NCI-H1092 (cell line): Measurements from ENCODE around the gene TLN1.

Experiments used
- DNase-seq: peaks from one replicate; lab custom pipeline; 2025; lab: John Stamatoyannopoulos, UW

The TLN1 gene

DNA sequence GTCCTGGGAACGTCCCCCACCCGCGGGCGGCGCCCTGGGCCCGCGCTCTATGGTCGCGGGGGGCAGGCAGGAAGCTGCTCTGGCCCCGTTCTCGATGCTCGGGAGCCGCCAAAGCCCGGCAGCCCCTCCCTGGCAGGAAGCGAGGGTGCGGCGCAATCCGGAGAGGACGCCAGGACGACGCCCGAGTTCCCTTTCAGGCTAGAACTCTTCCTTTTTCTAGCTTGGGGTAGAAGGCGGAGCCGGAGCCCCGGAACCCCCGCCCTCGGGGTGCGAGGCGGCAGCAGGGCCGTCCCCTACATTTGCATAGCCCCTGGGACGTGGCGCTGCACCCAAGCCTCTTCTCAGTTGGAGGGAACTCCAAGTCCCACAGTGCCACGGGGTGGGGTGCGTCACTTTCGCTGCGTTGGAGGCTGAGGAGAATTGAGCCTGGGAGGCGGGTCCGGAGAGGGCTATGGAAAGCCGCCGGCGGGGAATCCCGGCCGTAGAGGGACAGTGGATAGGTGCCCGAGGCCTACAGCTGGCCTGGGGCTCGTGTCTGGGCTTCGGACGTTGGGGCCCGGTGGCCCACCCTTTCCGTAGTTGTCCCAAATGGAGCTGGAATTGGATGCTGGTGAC is at the start of gene TLN1, which contains the start of gene CREB3:
Gene TLN1, minus strand, starts transcription at position 11 of the 615 bp plus-strand sequence. CDS start 6,501 bp downstream, outside the sequence.
Gene CREB3, plus strand, starts transcription at position 482 of the 615 bp plus-strand sequence. Its CDS starts 107 bp downstream, at position 589.
- DNase-seq: peak; percentile 99

- DNase-seq: no peak
These were observed 49.1 kb upstream of the TLN1 start for GRCh38 chr9:35781066-35781465.

DNA sequence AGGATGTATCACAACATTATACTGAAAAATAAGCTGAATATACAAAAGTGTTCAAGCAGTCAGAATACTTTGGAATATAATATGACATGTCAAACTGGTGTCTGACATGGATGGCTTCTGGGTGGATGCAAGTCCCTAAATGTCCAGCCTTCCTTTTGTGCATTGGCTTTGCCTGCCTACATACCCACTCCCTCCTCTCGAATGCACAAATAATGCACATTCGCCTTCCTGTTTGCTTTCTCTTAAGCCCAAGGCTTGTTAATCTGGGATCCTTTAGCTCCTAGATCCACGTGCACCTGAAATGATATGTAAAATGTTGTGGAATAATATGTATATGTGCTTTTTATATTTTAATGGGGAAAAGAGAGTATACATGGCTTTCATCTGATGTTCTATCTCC is 46.5 kb upstream of the TLN1 start:
- no peak for DNase-seq

DNA sequence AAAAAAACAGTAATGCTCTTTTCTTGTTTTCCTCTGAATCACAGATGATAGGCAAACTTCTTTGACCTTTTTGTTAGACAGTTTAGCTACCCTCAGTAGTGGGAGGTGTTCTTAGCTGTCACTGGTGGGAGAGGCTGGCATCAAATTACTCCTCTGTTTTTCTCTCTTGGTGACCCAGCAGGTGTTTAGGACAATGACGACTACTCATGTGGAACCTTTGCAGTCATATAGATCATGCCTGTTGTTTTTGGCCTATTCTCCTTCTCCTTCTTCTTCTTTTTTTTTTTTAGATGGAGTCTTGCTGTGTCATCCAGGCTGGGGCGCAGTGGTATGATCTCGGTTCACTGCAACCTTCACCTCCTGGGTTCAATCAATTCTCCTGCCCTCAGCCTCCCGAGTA is 44.0 kb upstream of the TLN1 start:
- peak; percentile 93 for DNase-seq

- peak; percentile 41 for DNase-seq
These were observed 43.1 kb upstream of the TLN1 start for GRCh38 chr9:35774907-35775635.

GRCh38 chr9:35771943-35772342 is 39.9 kb upstream of the TLN1 start:
- DNase-seq: no peak

GRCh38 chr9:35771534-35771933 is 39.5 kb upstream of the TLN1 start:
- peak; percentile 83 for DNase-seq

DNA sequence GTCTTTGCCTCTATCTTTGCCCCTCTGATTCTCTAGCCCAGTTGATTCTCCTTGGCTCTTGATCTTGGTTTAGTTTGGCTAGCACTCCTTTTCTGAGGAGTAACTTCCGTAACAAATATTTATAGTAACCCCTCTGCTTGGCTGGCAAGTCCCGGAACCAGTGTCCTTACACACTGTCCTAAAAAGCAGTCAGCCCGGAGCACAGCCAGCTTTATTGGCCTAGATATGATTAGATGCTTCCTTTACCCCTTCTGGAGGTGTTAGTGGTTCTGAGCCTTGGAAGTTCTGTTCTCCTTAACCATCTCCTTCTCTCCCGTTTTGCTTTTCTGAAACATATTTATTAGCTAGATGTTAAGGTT is 39.1 kb upstream of the TLN1 start:
- no peak for DNase-seq

DNA sequence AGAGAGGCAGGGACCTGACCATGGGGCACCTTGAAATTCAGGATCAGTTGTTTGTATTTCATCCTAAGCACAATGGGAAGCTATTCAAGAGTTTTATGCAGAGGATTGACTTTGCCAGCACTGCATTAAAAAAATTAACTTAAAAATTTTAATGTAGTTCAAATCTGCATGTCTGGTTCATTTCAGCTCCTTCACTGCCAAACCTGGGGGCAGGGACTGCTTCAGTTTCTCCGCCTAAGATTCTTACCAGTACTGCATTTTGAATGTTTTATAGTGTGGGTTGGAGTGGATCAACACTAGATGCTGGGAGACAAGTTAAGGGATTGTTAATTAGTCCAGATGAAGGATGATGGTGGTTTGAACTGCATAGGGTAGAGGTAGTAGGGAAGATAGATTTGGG is 37.8 kb upstream of the TLN1 start:
- no peak for DNase-seq

GRCh38 chr9:35767458-35767857 is 35.5 kb upstream of the TLN1 start:
- DNase-seq: no peak

DNA sequence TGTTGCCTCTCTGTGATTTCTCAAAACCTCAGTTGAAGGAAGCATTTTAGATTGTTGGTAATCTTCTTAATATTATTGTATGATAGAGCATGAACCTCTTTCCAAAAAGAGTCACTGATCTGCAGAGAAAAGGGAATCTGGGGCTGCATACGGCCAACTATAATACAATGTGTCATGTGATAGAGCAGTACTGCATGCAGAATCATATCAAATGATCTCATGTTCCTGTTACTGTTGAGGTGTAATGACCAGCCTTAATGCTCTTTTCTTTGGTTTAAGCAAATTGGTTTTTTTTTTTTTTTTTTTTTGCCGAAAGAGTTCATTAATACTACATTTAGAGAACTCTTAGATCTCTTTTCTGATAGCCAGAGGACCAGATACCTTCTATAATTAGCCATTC is 35.0 kb upstream of the TLN1 start:
- DNase-seq: no peak

- no peak for DNase-seq
These were observed 31.8 kb upstream of the TLN1 start for GRCh38 chr9:35763803-35764202.

DNA sequence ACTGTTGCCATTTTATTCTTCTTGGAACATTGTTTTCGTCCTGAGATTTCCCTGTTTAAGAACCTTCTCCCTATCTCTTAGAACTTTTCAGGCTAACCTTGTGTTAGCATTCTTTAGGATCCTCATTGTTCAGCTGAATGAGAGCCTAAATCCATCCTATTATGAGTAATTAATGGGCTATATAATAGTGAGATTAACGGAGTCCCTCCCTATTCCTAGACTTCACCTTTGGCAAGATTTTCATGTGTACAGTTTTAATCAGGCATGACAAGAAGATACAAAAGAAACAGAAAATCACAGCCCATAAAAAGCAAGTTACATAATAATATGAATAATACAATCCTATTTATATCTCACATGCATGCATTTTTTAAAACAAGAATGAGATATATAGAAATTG is 31.2 kb upstream of the TLN1 start:
- DNase-seq: no peak

DNA sequence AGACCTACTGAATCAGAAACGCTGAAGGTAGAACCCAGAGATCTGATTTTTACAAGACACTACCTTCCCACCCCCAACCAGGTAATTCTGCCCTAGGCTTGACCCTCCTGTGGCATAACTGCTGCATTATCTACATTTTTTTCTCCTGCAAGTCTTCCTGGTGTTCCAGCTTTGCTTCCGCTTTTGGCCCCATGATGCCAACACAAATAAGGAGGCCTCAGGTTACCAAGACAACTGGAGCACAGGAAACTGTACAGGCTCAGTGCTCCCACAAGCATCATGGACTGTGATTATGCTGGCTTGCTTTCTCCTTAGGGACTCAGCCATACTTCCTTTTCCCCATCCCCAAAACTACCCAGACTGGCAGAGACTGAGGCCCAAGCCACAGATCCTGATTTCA is 28.7 kb upstream of the TLN1 start:
- no peak for DNase-seq

- DNase-seq: no peak
These were observed 27.8 kb upstream of the TLN1 start for GRCh38 chr9:35759795-35760194.

GRCh38 chr9:35758475-35759050 is 26.6 kb upstream of the TLN1 start:
- no peak for DNase-seq

GRCh38 chr9:35757892-35758275 is 25.9 kb upstream of the TLN1 start:
- no peak for DNase-seq

DNA sequence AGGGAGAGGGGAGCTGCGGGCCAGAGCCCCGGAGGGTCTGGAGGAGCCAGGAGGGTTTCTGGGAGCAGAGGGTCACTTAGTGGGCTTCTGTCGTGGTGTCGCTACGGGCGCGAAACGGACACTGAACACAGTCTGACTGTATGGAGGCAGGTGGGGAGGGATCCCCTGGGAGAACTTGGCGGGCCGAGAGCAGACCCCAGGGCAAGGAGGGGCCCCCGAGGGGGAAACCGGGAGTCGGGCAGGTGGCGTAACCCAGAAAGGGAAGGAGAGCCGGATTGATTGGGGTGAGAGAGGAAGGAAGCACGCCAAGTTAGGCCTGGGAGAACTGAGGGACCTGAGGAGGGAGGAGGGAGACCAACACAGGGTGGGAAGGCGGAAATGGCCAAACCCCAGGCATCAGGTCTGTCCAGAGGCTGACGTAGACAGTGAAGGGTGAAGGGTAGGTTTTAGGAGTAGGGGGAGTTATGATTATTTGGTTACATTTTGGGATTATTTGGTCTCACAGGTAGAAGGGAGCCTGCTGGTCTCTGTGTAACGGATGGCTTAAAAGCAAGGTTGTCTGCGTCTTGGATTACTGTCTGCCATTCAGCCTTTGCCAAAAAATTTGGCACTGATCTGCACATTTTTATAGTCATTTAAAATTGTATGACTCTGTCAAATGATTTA is 25.4 kb upstream of the TLN1 start:
- peak; percentile 78 for DNase-seq

DNA sequence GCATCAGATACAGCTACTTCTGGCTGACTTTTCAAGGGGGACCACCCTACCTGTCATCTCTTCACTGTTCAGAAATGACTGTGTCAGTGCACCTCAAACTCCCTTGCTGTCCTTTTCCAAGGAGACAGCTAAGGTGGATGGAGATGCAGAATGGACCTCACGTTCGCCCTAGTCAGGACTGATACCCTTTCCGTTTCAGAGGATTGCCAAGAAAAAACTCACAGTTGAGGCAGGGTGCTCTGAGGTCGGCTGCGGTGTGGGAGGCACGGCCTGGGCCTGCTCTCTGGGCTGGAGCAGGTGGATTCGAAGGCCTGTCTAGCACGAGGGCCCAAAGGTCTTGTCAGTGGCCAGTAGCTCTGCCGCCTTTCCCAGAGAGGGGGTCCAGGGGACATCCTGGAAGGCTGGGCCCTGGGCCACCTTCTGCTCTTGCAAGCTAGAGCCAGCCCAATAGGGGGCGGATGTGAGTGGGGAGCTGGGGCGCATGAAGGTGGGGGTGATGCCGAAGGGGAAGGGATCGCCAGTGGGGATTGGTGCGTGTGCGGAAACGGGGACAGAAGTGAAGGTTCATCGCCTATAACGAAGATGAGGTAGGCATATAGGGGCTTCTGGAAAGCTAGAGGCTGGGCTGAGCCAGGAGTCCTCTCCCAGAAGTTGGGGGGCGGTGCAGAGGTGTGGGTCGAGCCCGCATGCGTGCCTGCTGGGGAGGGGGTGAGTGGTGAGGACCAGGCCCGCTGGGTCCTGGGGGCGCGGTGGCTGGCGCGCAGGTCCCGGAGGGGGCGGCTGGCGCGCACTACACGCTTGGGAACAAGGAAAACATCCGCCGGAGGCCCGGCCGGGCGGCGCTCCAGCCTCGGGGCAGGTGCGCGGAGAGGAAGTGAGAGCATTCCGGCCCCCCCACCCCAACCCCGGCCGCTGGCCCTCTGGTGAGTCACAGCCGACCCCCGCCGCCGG is 24.6 kb upstream of the TLN1 start:
- peak; percentile 86 for DNase-seq

- DNase-seq: no peak
These were observed 23.1 kb upstream of the TLN1 start for GRCh38 chr9:35755071-35755470.

DNA sequence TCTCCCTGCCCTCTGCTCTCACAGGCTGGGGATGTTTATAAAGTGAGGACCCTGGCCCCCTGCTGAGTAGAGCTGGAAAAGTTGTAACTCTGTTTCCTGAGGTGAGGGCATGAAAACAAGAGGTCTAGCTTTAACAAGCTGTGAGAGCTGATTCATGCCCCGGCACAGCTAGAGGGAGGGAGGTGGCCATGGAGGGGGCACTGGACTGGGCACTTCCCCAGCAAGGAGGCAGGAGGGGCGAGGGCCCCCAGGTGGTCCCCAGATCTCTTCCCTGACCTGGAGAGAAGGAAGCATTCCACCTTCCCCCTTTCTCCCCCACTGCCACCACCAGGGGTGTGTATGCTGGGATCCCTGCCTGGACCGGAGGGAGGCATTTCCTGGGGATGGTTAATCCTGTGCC is 22.3 kb upstream of the TLN1 start, which contains the start of gene MSMP:
Gene MSMP, minus strand, starts transcription at position 13 of the 400 bp plus-strand sequence. CDS start 147 bp downstream, outside the sequence.
- no peak for DNase-seq

- no peak for DNase-seq
These were observed 21.5 kb upstream of the TLN1 start for GRCh38 chr9:35753466-35753865.
